Frontal cortex (tissue), 4 donors: ENCODE measurements around the gene LCN15. TPM values are rescaled to one million over a fixed set of nuclear protein-coding genes. Genes with fewer than 3 reads are reported as not detected.
"Not testable (repeated sequence)": the region's sequence is repeated elsewhere in the genome, so short reads cannot be mapped to it uniquely, and the experiment has no call there.

Source experiments
- DNase-seq, 2 donors: peaks; one replicate each; pipeline ENCODE4 v3.0.0; 2012; ENCODE audit warnings: low spot score in 2 of 2
- FAIRE-seq: peaks from 2 replicates; lab custom pipeline; 2012; peaks lifted over from hg19 to GRCh38; lab: Jason Lieb, UNC
- total RNA-seq: library from RNA; depleted of rRNA; stranded (reverse); fragments of >200 nt; gene quantifications from one replicate; pipeline ENCODE4 v1.2.3, GENCODE V29; 2014
- donor health status: control.
- donor health status: control.
- donor health status: control.

Gene LCN15
- total RNA-seq, 1 donor from 2014 or later = not detected

DNA sequence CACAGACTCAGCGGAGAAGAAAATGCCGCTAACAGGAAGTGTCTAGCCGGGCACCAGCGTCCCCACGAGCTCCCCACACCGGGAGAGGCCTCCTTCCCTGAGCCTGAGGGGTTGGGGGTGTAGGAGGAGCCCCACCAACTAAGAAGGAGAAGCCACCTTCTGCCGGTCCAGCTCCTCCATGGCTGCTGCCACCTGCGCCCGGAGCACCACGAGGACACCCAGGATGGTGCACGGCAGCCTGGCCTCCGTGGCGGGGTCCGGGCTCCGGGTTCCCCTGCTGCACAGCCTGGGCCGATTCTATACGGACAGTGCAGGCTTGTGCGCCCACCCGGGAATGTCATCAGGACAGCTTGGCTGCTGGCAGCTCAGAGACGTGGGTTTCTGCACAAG, 6.6 kb downstream of the LCN15 start:
- no peak for FAIRE-seq
- DNase-seq = no peak

DNA sequence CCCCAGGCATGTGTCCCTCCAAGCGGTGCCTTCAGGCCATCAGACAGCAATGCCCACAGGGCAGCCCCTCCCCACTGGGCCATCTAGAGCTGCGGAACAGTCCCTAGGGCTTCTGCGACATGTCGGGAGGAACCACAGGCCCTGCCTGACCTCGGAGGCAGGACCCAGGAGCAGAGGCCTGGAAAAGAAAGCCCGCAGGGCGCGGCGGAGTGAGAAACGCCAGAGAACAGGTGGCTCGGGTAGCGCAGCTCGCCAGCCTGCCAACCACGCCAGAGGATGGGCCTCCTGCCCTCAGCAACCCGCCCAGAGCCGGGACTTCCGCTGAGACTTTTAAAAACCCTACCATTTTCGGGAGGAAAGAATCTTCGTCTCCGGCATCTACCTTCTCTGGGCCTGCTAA, 7.0 kb downstream of the LCN15 start:
- FAIRE-seq = no peak
- DNase-seq = no peak

DNA sequence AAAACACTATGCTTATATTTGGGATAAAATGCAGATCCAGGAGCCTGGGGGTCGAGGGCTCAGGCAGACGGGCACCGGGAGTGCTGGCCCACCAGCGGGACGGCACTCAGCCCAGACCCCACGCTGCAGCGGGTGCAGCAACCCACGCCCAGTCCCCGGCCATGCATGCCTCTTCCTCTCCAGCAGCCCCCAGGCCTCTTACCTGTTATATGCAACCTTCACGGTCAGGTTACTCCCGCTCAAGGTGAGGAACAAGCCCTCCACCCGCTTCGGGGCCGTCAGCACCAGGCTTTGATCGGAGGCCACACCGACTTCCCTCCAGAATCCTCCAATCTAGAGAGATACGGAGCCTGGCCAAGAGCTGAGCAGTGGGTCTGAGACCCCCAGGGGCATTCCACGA, 7.5 kb downstream of the LCN15 start:
- DNase-seq (no peak), FAIRE-seq (no peak)

DNA sequence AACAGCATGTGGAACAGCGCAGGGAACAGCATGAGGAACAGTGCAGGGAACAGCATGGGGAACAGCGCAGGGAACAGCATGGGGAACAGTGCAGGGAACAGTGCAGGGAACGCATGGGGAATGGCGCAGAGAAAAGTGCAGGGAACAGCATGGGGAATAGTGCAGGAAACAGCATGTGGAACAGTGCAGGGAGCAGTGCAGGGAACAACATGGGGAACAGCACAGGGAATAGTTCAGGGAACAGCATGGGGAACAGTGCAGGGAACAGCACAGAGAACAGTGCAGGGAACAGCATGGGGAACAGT, 8.2 kb downstream of the LCN15 start:
- no peak for DNase-seq
- FAIRE-seq = no peak

DNA sequence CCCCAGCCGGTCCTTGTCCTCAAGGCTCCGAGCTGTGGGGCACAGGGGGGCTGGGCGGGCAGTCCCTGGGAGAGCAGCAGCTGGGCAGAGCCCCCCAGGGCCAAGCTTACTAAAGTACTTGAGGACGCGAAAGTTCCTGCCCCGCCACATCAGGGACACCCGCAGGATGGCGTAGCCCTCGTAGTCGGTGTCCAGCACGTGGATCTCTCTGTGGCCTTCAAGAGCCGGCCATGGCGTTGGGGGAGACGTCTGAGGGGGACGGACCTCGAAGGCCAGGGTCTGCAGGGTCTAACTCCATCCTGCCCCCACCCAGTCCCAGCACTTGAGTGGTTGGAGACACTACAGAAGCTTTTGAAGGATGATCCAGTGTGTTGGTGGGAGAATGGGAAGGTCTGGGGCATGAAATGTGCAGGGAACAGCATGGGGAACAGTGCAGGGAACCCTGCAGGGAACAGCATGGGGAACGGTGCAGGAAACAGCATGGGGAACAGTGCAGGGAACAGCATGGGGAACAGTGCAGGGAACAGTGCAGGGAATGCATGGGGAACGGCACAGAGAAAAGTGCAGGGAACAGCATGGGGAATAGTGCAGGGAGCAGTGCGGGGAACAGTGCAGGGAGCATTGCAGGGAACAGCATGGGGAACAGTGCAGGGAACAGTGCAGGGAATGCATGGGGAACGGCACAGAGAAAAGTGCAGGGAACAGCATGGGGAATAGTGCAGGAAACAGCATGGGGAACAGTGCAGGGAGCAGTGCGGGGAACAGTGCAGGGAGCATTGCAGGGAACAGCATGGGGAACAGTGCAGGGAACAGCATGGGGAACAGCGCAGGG, 8.8 kb downstream of the LCN15 start:
- DNase-seq, FAIRE-seq: not testable (repeated sequence)

DNA sequence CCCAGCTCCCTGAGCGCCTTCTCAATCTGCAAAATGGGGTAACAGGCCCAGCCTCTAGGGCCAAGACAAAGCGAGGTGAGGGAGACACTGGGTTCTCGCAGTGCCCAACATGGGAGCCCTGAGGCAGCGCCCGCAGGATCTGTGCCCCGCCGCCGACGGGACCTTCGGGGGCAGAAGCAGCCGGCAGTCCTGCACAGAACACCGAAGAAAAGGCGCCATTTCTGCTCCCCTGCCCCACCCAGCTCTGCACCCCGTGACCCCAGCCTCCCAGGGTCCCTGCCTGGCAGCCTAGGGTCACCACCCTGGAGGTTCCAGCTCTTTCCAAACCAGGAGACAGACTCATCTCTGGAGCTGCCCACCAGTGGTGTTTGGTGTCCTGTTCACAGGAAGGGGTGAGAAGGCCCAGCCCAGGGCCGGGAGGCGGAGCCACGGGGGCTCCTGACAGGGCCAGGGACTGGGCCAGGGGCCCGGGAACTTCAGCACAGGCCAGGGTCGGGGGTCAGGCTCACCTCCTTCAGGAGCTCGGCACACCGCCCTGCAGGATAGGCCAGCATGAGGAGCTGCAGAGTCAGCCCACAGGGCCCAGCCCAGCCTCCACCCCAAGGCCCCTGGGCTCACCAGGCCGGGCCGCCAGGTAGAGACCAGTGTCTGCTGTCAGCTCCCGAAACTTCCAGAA, 9.6 kb downstream of the LCN15 start:
- FAIRE-seq = no peak
- DNase-seq = no peak

DNA sequence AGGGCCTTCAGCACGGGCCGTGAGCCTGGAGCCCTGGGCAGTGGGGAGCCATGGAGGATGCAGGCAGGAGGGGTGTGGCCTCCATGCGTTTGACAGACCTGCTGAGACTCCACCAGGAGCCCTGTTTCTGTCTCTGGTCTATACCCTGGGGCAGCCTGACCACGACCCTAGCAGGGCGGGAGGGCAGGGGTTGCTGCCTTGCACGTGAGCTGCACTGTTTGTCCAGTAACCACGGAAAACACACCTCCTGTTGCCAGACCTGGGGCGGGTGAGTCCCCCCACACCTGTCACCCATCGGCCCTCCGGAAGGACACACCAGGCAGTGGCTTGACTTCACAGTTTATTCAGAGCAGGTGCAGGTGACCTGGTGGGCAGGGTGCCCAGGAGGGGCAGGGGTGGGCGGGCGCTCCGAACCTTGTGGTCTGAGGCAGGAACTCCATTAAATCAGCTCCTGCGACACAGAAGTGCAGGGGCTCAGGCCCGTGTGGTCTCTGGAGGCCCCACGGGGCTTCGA, 10.2 kb downstream of the LCN15 start:
- no peak for FAIRE-seq

DNA sequence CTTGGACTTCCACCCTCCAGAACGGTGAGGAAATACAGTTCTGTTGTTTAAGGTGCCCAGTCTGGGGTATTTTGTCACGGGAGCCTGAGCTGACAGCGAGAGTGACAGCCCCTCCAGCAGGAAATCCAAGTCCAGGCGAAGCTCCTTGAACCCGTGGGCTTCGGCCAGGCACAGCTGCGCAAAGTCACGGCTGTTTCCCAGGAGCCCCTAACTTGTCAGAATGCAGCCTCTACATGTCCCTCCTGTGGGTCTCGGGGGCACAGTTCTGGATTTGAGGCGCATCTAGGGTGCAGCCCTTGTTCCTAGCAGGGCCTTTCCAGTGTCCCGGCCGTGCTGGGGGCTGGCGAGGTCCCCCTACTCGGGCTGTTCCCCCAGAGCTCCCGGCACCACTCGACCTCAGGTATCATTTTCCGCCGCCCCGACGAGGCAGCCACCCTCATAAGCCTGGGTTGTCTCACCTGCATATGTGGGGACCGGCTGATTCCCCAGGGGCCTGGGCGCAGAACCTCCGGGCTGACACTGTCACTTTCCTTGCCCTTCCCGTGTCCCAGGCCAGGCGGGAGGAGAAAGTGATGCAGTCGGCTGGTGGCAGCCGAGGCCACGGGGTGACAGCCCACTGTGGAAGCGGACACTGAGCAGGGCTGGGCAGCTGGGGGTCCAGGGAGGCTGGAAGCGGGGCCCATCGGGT, 10.8 kb downstream of the LCN15 start:
- no peak for FAIRE-seq

More for the DNA sequence above, 10.2 kb downstream of the LCN15 start:
- DNase-seq = no peak

DNA sequence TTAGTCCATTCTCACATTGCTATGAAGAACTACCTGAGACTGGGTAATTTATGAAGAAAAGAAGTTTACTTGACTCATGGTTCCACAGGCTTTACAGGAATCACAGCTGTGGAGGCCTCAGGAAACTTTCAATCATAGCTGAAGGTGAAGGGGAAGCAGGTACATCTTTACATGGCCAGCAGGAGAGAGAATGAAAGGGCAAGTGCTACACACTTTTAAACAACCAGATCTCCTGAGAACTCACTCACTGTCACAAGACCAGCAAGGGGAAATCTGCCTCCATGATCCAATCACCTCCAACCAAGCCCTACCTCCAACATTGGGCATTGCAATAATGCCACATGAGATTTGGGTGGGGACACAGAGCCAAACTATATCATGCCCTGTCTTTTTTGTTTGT, 12.5 kb downstream of the LCN15 start:
- DNase-seq = no peak
- no peak for FAIRE-seq

More for the DNA sequence above, 10.8 kb downstream of the LCN15 start:
- DNase-seq = no peak

DNA sequence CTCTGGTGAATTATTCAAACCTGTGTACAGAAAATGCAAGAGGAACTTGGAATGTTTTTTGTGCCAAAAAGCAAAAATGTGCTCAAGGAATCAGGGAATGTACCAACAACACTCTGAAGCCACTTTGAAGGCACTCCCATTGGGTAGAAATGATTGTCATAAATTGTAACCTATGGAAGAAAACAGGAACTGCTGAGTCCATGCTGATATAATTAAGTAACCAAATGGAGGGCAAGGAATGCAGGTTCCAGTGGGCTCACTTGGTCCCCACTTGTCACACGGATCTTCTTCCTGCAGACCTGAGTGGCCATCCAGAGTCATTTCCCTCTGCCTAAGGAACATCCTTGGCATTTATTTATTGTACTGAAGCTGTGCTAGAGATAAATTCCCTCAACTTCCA, 13.1 kb downstream of the LCN15 start:
- no peak for DNase-seq
- no peak for FAIRE-seq

DNA sequence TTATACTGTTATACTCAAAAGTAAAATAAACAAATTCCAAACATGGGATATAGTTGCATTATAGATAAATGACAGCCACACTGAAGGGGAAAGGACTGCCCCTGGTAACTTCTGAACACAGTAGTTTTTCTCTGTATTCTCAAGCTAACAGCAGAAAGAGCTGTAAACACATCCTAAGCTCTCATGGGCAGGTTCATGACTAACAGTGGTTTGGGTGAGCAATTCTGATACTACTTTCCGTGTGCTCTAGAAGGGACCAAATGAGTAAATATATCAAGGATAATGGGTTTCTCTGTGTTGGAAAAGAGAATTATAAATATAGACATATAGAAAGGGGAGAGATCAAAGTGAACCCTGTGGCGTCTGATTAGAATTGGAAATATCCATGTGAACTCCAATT, 13.8 kb downstream of the LCN15 start:
- no peak for DNase-seq

DNA sequence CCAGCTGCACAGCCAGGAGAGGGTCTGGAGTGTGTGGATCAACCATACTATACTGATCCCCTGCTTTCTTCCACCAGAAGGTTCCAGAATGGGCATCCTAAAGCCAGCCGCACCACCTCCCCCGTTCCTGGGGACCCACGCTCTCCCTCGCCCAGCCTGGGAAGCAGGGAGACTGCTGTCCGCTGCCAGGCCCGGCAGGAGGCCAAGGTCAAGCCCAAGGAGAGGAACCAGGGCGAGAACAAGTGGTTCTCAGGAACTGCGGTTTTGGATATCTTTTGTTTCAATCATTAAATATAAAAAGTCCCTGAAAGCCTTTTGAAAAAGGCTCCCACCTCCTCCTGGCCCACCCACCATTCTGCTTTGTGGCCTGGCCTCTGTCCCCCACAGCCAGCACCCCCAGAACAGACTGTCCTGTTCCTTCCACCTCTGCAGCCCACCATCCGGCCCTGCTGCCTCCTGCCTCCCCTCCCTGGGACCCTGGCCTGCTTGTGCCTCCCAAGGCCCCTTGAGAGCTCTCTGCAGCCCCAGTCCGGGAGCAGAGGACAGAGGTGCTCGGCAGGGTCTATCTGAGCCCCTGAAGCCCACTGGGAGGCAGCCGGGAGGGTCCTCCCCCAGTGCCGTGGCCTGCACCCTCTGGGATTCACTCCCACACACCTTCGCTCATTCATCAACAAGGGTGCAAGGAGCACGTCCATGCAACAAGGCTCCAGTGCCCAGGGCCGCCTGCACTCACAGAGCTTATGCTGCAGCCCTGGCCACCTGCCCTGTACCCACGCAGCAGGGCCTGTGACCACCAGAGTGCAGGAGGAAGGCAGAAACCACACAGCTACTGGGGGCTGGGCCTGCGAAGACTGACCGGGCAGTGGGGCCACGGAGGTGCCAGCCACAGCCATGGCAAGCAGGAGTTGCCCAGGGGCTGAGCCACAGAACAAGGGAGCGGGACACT, 15.4 kb downstream of the LCN15 start:
- DNase-seq = no peak
- FAIRE-seq = no peak

More for the DNA sequence above, 13.8 kb downstream of the LCN15 start:
- FAIRE-seq = no peak

DNA sequence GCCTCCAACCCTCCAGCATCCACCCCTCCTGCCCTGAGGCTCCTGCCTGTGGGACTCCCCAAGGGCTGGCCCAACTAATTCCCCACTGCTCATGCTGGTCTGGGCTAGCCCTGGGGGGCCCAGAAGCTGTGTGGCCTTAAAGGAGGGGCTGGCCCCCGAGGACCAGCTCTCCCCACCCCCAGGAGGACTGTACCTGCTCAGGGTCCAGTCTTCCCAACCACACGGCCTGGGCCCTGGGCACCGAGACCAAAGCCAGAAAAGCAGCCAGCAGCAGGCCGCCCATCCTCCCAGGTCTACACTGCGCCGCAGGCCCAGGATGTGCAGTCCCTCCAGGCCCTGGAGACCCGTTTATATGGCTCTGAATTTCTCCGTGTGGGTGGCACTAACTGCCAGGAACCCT, 16.1 kb downstream of the LCN15 start, which contains the start of gene LCN6:
Gene LCN6 (minus strand): TSS at position 325 of the 400 bp plus-strand sequence. CDS start 42 bp downstream, at position 283.
- DNase-seq (no peak), FAIRE-seq (no peak)

DNA sequence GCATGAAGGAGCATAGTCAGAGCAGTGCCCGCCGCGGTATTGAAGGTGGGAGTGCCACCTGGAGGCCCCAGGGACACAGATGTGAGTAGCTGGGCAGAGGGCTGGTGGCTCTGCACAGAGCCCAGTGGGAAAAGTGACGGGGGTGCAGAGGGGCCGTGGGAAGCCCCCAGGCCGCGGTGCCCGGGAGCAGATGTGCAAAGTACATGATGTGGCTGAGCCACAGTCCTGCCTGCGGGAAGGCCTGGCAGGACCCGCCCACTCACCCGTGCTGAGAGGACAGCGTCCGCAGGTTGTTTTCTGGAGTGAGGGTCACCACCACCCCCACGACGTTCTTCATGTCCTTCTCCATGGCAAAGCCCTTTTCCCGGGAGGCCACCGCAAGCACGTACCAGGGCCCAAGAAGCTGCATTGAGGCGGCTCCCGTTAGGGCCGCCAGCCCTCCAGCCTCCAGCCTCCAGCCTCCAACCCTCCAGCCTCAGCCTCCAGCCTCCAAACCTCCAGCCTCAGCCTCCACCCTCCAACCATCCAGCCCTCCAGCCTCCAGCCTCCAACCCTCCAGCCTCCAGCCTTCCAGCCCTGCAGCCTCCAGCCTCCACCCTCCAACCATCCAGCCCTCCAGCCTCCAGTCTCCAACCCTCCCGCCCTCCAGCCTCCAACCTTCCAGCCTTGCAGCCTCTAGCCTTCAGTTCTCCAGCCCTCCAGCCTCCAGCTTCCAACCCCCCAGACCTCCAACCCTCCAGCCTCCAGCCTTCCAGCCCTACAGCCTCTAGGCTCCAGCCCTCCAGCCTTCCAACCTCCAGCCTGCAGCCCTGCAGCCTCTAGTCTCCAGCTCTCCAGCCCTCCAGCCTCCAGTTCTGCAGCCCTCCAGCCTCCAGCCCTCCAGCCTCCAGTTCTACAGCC, 16.9 kb downstream of the LCN15 start:
- FAIRE-seq = no peak
- no peak for DNase-seq

DNA sequence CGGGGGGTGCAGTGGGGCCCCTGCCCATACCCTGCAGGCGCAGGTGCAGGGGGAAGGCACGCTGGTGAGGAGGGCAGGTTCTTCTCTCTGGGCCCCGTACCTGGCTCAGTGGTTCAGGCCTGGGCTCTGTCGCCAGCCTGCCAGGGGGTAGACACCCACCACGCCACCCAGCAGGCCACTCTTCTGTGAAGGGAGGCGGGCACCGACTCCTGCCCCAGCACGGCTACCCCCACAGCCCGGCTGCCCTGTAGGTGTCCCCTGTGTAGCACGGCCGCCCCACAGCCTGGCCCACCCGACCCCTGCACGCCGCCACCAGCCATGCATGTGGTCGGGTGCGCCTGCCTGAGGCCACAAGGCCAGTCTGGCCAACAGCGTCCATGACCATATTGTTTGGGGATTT, 17.7 kb downstream of the LCN15 start:
- no peak for DNase-seq
- FAIRE-seq = no peak

DNA sequence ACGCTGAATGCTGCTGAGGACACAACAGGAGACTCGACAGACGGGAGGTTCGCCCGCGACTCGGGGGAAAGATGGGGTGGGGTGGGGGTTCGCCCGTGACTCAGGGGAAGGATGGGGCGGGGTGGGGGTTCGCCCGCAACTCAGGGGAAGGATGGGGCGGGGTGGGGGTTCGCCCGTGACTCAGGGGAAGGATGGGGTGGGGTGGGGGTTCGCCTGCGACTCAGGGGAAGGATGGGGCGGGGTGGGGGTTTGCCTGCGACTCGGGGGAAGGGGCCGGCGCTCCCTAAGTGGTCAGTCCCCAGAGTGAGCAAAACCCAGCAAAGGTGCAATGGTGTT, 18.2 kb downstream of the LCN15 start:
- FAIRE-seq (no peak), DNase-seq (no peak)

DNA sequence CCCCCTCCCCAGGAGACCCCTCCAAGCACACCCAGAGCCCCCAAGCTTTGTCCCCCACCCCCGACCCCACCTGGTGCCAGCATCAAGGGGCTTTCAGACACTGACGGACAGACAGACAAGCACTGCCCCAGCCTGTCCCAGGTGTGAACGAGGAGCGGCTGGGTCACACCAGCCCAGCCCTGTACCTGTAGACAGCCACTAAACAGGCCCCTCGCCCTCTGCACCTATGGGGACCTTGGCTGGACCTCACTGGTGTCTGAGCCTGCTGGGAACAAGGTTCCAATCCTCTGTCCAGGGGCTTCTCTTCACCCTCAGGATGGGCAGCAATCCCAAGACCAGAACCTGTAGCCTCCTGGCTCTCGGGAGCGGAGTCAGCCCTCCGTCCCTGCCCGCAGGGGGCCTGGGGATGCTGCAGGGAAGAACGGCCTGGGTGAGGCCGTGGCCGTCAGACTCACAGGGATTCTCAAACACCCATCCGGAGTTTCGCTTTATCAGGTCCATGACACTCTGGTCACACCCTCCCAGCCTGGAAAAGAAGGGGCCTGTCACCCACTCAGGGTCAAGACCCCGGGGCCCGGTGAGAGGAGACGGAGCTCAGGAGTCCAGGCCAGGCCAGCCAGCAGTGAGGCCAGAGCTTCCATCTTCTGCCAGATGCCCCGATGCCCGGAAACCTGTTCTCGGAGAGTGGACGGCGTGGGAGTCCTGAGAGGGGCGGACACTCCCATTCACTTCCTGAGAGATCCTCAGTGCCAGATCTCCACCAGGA, 18.7 kb downstream of the LCN15 start:
- DNase-seq = no peak
- FAIRE-seq = no peak

DNA sequence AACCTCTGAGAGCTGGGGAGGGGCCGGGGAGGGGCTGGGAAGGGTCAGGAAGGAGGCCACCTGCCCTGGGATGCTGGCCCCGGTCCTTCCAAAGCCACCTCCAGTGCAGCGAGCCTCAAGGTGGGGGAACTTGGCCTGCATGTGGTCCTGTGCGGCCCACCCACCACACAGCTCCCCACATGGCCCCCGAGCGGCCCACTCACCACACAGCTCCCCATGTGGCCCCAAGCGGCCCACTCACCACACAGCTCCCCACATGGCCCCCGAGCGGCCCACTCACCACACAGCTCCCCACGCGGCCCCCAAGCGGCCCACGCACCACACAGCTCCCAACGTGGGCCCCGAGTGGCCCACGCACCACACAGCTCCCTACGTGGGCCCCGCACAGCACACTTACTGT, 19.5 kb downstream of the LCN15 start:
- FAIRE-seq = no peak

More for the DNA sequence above, 19.5 kb downstream of the LCN15 start:
- no peak for DNase-seq
